GM19043 (cell line): ENCODE data around the gene ELMOD1.

Experiments
- ATAC-seq: cut with Tn5 transposase; IDR thresholded peaks from one replicate; pipeline ENCODE4 v1.9.1; 2021; ENCODE audit warnings: low read depth; ENCODE audit not compliant: unreplicated experiment

ELMOD1 gene

GRCh38 chr11:107581147-107581546, 9.8 kb upstream of the ELMOD1 start:
- no peak for ATAC-seq

- no peak for ATAC-seq
Observed at GRCh38 chr11:107583629-107584195, 7.2 kb upstream of the ELMOD1 start.

- no peak for ATAC-seq
Observed at GRCh38 chr11:107587306-107587979, 3.5 kb upstream of the ELMOD1 start.

GRCh38 chr11:107591378-107592230, 657 bp downstream of the ELMOD1 start:
- no peak for ATAC-seq

- no peak for ATAC-seq
Observed at GRCh38 chr11:107592231-107592590, 1.3 kb downstream of the ELMOD1 start.

GRCh38 chr11:107592813-107593212, 1.9 kb downstream of the ELMOD1 start:
- no peak for ATAC-seq

- ATAC-seq, result no peak
Observed at GRCh38 chr11:107593951-107594350, 3.0 kb downstream of the ELMOD1 start.

- no peak for ATAC-seq
Observed at GRCh38 chr11:107594736-107595135, 3.8 kb downstream of the ELMOD1 start.

- peak; percentile 71 for ATAC-seq
Observed at GRCh38 chr11:107598225-107599139, 7.5 kb downstream of the ELMOD1 start.

- ATAC-seq, result no peak
Observed at GRCh38 chr11:107605061-107606006, 14.4 kb downstream of the ELMOD1 start.

- ATAC-seq, result no peak
Observed at GRCh38 chr11:107606141-107606540, 15.2 kb downstream of the ELMOD1 start.

GRCh38 chr11:107608809-107609208, 17.9 kb downstream of the ELMOD1 start:
- no peak for ATAC-seq

- no peak for ATAC-seq
Observed at GRCh38 chr11:107609400-107610218, 18.7 kb downstream of the ELMOD1 start.

GRCh38 chr11:107612445-107612844, 21.5 kb downstream of the ELMOD1 start:
- no peak for ATAC-seq

GRCh38 chr11:107619926-107620325, 29.0 kb downstream of the ELMOD1 start:
- ATAC-seq, result no peak

GRCh38 chr11:107621081-107621480, 30.1 kb downstream of the ELMOD1 start:
- ATAC-seq, result no peak

GRCh38 chr11:107623183-107623582, 32.2 kb downstream of the ELMOD1 start:
- no peak for ATAC-seq

- no peak for ATAC-seq
Observed at GRCh38 chr11:107624983-107625684, 34.2 kb downstream of the ELMOD1 start.
